OCI-LY3 (cell line): ENCODE data around the gene RPN2.

Experiments
- CTCF ChIP-seq: fragments of 200-600, 300-600 bp; sonication (generic); IDR thresholded peaks from 2 replicates; pipeline ENCODE4 v1.5.1; 2014; ENCODE audit warnings: antibody characterized with exemption, low read length, low read depth
- EZH2phosphoT487 ChIP-seq: fragments of 200-600 bp; shearing (Covaris generic); IDR thresholded peaks from 2 replicates; pipeline ENCODE4 v1.6.1; 2018; ENCODE audit warnings: antibody characterized with exemption, mixed run types, low read depth

- TF ChIP-seq CTCF = no peak
- TF ChIP-seq EZH2phosphoT487 = no peak
These were observed 64.9 kb downstream of the RPN2 start for GRCh38 chr20:37243937-37244571.
